Upper lobe of left lung (tissue), 4 donors: ENCODE data around the gene PLA2G4A.

Experiments used
- CTCF ChIP-seq, 6 experiments: fragments of 450-650 bp in 4 of 6; fragments of 200-600 bp in 2 of 6; sonication (generic) in 2 of 6; IDR thresholded peaks; one replicate each; pipeline ENCODE4 v1.5.1; 2016 to 2019; ENCODE audit warnings: antibody characterized with exemption in 6 of 6
- EP300 ChIP-seq, 4 donors: sonication (generic); formaldehyde crosslinking; IDR thresholded peaks; one replicate each; pipeline ENCODE4 v1.5.1; 2017; ENCODE audit warnings: antibody characterized with exemption in 4 of 4, control low read depth in 2 of 4
- POLR2A ChIP-seq, 4 donors: fragments of 450-650 bp; IDR thresholded peaks; one replicate each; pipeline ENCODE4 v1.5.1; 2016 to 2017; ENCODE audit warnings: antibody characterized with exemption in 4 of 4, mild to moderate bottlenecking in 2 of 4

GRCh38 chr1:186899977-186900376 lies 71.2 kb downstream of the PLA2G4A start:
- TF ChIP-seq CTCF (IDR thresholded peaks at IDR 0.05) (no peak), EP300 (IDR thresholded peaks at IDR 0.05) (no peak), POLR2A (IDR thresholded peaks at IDR 0.05) (no peak)
